PC-3 (cell line): ENCODE data around the gene PVALB. TPM values are rescaled to one million over a fixed set of nuclear protein-coding genes. Genes with fewer than 3 reads are reported as not detected.

Experiments
- ATAC-seq: fragments of 200-7000 bp; cut with Tn5 transposase; 2 replicates; pipeline ENCODE4 v1.9.1; 2020; ENCODE audit warnings: mild to moderate bottlenecking, moderate library complexity
- BruUV-seq: library from RNA; stranded (reverse); fragments of 400-500 nt; replicated peaks from 2 replicates; lab custom pipeline; 2021; lab: Mats Ljungman, UMichigan
- CTCF ChIA-PET: fragments of 300-600 bp; sonication (Branson Sonifier 250); formaldehyde crosslinking; loops from one replicate; lab custom pipeline; 2022; ENCODE audit warnings: antibody characterized with exemption; lab: Charles Lee
- POLR2A ChIA-PET: fragments of 300-600 bp; sonication (Branson Sonifier 250); formaldehyde crosslinking; loops from one replicate; lab custom pipeline; 2022; ENCODE audit warnings: antibody characterized with exemption; ENCODE audit not compliant: unreplicated experiment; lab: Charles Lee
- DNase-seq: peaks from one replicate; pipeline ENCODE4 v3.0.0-alpha.2; 2015
- H2AFZ ChIP-seq: fragments of 300-600 bp; sonication (generic); 2 replicates; pipeline ENCODE4 v1.6.0; 2016; ENCODE audit warnings: antibody characterized with exemption, low read length
- H3F3A ChIP-seq: fragments of 300-600 bp; sonication (generic); one replicate; pipeline ENCODE4 v1.6.0; 2017; ENCODE audit warnings: antibody characterized with exemption, low read length, control low read depth, mild to moderate bottlenecking; ENCODE audit not compliant: unreplicated experiment
- H3K27ac ChIP-seq: fragments of 300-600 bp; sonication (generic); 2 replicates; pipeline ENCODE4 v1.5.1; 2016; ENCODE audit warnings: mild to moderate bottlenecking, low read length
- H3K27me3 ChIP-seq: fragments of 300-600 bp; sonication (generic); 2 replicates; pipeline ENCODE4 v1.6.1; 2016; ENCODE audit warnings: low read length, mixed read lengths
- H3K36me3 ChIP-seq: fragments of 300-600 bp; sonication (generic); 2 replicates; pipeline ENCODE4 v1.6.1; 2016; ENCODE audit warnings: low read depth, mixed run types, low read length, mixed read lengths
- H3K4me1 ChIP-seq: fragments of 300-600 bp; sonication (generic); 2 replicates; pipeline ENCODE4 v1.5.1; 2016; ENCODE audit warnings: low read length; ENCODE audit not compliant: insufficient read depth
- H3K4me2 ChIP-seq: fragments of 300-600 bp; sonication (generic); 2 replicates; pipeline ENCODE4 v1.6.0; 2016; ENCODE audit warnings: low read length
- H3K4me3 ChIP-seq: fragments of 300-600 bp; sonication (generic); 2 replicates; pipeline ENCODE4 v1.5.1; 2016; ENCODE audit warnings: mild to moderate bottlenecking, low read length, mixed read lengths
- H3K79me2 ChIP-seq: fragments of 300-600 bp; sonication (generic); 2 replicates; pipeline ENCODE4 v1.6.1; 2017; ENCODE audit warnings: low read length, mixed read lengths
- H3K9ac ChIP-seq: fragments of 300-600 bp; sonication (generic); 2 replicates; pipeline ENCODE4 v1.6.0; 2016; ENCODE audit warnings: mild to moderate bottlenecking, low read length
- H3K9me2 ChIP-seq: fragments of 300-600 bp; sonication (generic); replicated peaks from 2 replicates; pipeline ENCODE4 v1.6.1; 2016; ENCODE audit warnings: mixed run types, low read length, mixed read lengths
- H3K9me3 ChIP-seq: fragments of 300-600 bp; sonication (generic); 2 replicates; pipeline ENCODE4 v1.6.1; 2016; ENCODE audit warnings: low read length, mixed read lengths
- H4K20me1 ChIP-seq: fragments of 300-600 bp; sonication (generic); 2 replicates; pipeline ENCODE4 v1.6.1; 2016; ENCODE audit warnings: low read length, mixed read lengths
- EZH2 ChIP-seq: fragments of 300-600 bp; sonication (generic); IDR thresholded peaks from one replicate; pipeline ENCODE4 v1.6.1; 2017; ENCODE audit warnings: antibody characterized with exemption, mild to moderate bottlenecking, low read length; ENCODE audit not compliant: unreplicated experiment
- EZH2phosphoT487 ChIP-seq: fragments of 300-600 bp; sonication (generic); IDR thresholded peaks from 2 replicates; pipeline ENCODE4 v1.6.1; 2018; ENCODE audit warnings: mild to moderate bottlenecking, antibody characterized with exemption, low read length, borderline replicate concordance
- intact Hi-C: fragments of 100-400 bp; cut with micrococcal nuclease; formaldehyde crosslinking; loops from 2 replicates; pipeline ENCODE4 v1.9.0; 2023
- total RNA-seq: library from RNA; depleted of rRNA; stranded (reverse); fragments of >200 nt; gene quantifications from 2 replicates; pipeline ENCODE4 v1.2.3, GENCODE V29; 2014
- TF ChIP-seq, protein P1 (sequence below): fragments of 300-600 bp; sonication (generic); conservative IDR thresholded peaks from 2 replicates; pipeline ENCODE4 v1.5.1; 2017; ENCODE audit warnings: antibody characterized with exemption, low read depth, mild to moderate bottlenecking, low read length

The PVALB gene
- total RNA-seq, 1 experiment from 2014 or later = not detected

DNA sequence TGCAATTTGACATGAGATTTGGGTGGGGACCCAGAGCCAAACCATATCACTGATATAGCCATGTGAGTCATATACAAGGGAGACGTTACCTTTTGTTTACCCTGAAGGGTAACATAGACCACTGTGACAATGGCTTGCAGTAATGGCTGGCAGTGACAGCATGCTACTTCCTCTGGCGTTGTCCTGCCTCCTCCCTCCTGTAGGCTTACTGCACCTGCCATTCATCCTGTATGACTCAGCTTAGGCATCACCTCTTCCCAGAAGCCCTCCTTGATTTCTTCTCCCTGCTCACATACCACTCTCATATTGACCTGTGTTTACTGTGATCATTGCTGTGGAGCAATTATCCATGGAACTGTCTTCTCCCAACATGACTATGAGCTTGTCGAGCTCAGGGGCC is 12.0 kb upstream of the PVALB start:
- Histone ChIP-seq H3F3A (no peaks in the 10 kb centered on the region), H3K9me2 (no peaks in the 10 kb centered on the region), H2AFZ (no peak overlapping the region), H3K36me3 (no peaks in the 10 kb centered on the region), H3K4me3 (no peak overlapping the region), H4K20me1 (no peaks in the 10 kb centered on the region), H3K27me3 (no peaks in the 10 kb centered on the region), H3K27ac (no peak overlapping the region), H3K9ac (no peak overlapping the region), H3K4me2 (no peak overlapping the region), H3K4me1 (no peaks in the 10 kb centered on the region), H3K9me3 (no peaks in the 10 kb centered on the region), H3K79me2 (no peaks in the 10 kb centered on the region)
- intact Hi-C loops = no loop called here
- POLR2A ChIA-PET = no interaction called here
- ATAC-seq (no peak), DNase-seq (no peak)
- CTCF ChIA-PET = no interaction called here
- BruUV-seq = no TSS peak
- TF ChIP-seq EZH2 (no peak), EZH2phosphoT487 (no peak)
- TF ChIP-seq, protein P1, sequence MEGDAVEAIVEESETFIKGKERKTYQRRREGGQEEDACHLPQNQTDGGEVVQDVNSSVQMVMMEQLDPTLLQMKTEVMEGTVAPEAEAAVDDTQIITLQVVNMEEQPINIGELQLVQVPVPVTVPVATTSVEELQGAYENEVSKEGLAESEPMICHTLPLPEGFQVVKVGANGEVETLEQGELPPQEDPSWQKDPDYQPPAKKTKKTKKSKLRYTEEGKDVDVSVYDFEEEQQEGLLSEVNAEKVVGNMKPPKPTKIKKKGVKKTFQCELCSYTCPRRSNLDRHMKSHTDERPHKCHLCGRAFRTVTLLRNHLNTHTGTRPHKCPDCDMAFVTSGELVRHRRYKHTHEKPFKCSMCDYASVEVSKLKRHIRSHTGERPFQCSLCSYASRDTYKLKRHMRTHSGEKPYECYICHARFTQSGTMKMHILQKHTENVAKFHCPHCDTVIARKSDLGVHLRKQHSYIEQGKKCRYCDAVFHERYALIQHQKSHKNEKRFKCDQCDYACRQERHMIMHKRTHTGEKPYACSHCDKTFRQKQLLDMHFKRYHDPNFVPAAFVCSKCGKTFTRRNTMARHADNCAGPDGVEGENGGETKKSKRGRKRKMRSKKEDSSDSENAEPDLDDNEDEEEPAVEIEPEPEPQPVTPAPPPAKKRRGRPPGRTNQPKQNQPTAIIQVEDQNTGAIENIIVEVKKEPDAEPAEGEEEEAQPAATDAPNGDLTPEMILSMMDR = no peak

DNA sequence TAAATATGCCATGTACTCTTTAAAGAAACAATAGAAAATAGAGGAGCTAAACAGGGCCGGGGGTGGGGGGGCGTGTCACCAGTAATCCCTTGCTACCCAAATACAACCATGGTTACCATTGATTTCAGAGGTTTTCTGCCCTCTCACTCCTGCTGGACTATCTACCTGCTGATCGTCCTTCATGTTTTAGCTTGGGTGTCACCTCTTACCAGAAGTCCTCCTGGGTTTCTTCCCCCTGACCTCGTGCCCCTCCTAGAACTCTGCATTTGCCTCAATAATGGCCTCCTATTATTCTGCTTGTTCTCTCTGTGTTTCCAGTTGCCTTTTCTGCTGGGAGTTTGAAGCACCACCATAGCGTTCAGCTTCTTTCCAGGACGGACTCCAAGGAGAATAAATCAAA is 9.4 kb upstream of the PVALB start:
- ChIA-PET POLR2A (no interaction called here), CTCF (no interaction called here)
- TF ChIP-seq EZH2 = no peak
- TF ChIP-seq EZH2phosphoT487 = no peak
- BruUV-seq = no TSS peak
- Histone ChIP-seq H3K4me1 (no peaks in the 10 kb centered on the region), H3K36me3 (no peaks in the 10 kb centered on the region), H3K27ac (no peak overlapping the region), H3K9ac (no peak overlapping the region), H3K9me3 (no peaks in the 10 kb centered on the region), H3K9me2 (no peaks in the 10 kb centered on the region), H3K4me3 (no peak overlapping the region), H3K27me3 (no peaks in the 10 kb centered on the region), H3K4me2 (no peak overlapping the region), H3F3A (no peaks in the 10 kb centered on the region), H3K79me2 (no peaks in the 10 kb centered on the region), H2AFZ (no peak overlapping the region), H4K20me1 (no peaks in the 10 kb centered on the region)
- no peak for ATAC-seq
- no peak for DNase-seq
- intact Hi-C loops = no loop called here

DNA sequence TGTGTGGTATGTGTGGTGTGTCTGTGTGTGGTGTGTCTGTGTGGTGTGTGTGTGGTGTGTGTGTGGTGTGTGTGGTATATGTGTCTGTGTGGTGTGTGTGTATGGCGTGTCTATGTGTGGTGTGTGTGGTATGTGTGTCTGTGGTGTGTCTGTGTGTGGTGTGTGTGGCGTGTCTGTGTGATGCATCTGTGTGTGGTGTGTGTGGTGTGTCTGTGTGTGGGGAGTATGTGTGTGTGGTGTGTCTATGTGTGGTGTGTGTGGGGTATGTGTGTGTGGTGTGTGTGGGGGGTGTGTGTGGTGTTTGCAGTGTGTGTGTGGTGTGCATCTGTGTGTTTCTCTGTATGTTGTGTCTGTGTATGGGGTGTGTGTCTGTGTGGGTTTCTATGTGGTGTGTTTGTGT is 7.8 kb upstream of the PVALB start:
- intact Hi-C loops = no loop called here
- ChIA-PET POLR2A (no interaction called here), CTCF (no interaction called here)
- no peak overlapping the region for H3K4me2 ChIP-seq
- H3K79me2 ChIP-seq = no peaks in the 10 kb centered on the region
- H3F3A ChIP-seq = no peaks in the 10 kb centered on the region
- BruUV-seq = no TSS peak
- H3K4me3 ChIP-seq = no peak overlapping the region
- H3K36me3 ChIP-seq = no peaks in the 10 kb centered on the region
- no peak overlapping the region for H2AFZ ChIP-seq
- ATAC-seq = no peak
- no peaks in the 10 kb centered on the region for H4K20me1 ChIP-seq
- H3K9me3 ChIP-seq = no peaks in the 10 kb centered on the region
- no peak overlapping the region for H3K9ac ChIP-seq
- H3K9me2 ChIP-seq = no peaks in the 10 kb centered on the region
- peaks cover 8% of the 10 kb centered on the region; the same call in 1 of the 2 replicates for H3K27me3 ChIP-seq
- H3K27ac ChIP-seq = no peak overlapping the region
- DNase-seq = no peak
- H3K4me1 ChIP-seq = no peaks in the 10 kb centered on the region
- TF ChIP-seq, protein P1 = no peak
- no peak for TF ChIP-seq EZH2phosphoT487
- TF ChIP-seq EZH2 = no peak
